C1 segment of cervical spinal cord (tissue), 14 donors: Measurements from ENCODE around the gene HOPX.
"Not testable (repeated sequence)": the region's sequence is repeated elsewhere in the genome, so short reads cannot be mapped to it uniquely, and the experiment has no call there.

Experiments used
- DNase-seq, 14 donors: peaks; one replicate each; lab custom pipeline; 2025; lab: John Stamatoyannopoulos, UW

HOPX gene

GRCh38 chr4:56655209-56655626 is 25.9 kb downstream of the HOPX start:
- DNase-seq = peak in 4 of 14 donors; percentile 29 to 69 (median 42)

- no peak for DNase-seq
Observed at GRCh38 chr4:56654238-56654632, 26.9 kb downstream of the HOPX start.

- no peak for DNase-seq
Observed at GRCh38 chr4:56653461-56654237, 27.4 kb downstream of the HOPX start.

- DNase-seq = peak in 1 of 14 donors; percentile 19
Observed at GRCh38 chr4:56652196-56652595, 28.9 kb downstream of the HOPX start.

- no peak for DNase-seq
Observed at GRCh38 chr4:56651056-56651350, 30.1 kb downstream of the HOPX start.

GRCh38 chr4:56650262-56651055 is 30.6 kb downstream of the HOPX start:
- DNase-seq = no peak

GRCh38 chr4:56649445-56650261 is 31.4 kb downstream of the HOPX start:
- no peak for DNase-seq

GRCh38 chr4:56648824-56649151 is 32.3 kb downstream of the HOPX start:
- no peak for DNase-seq

GRCh38 chr4:56648021-56648823 is 32.9 kb downstream of the HOPX start:
- DNase-seq = no peak

- no peak for DNase-seq
Observed at GRCh38 chr4:56646341-56646740, 34.8 kb downstream of the HOPX start.

GRCh38 chr4:56643596-56643995 is 37.5 kb downstream of the HOPX start:
- DNase-seq = no peak

GRCh38 chr4:56641494-56642051 is 39.5 kb downstream of the HOPX start:
- DNase-seq = no peak

GRCh38 chr4:56640621-56641493 is 40.2 kb downstream of the HOPX start:
- DNase-seq = no peak

GRCh38 chr4:56637791-56638190 is 43.3 kb downstream of the HOPX start:
- DNase-seq = no peak

- no peak for DNase-seq
Observed at GRCh38 chr4:56637154-56637553, 43.9 kb downstream of the HOPX start.

- not testable (repeated sequence) for DNase-seq
Observed at GRCh38 chr4:56634954-56635353, 46.1 kb downstream of the HOPX start.

GRCh38 chr4:56633486-56633885 is 47.6 kb downstream of the HOPX start:
- no peak for DNase-seq

- DNase-seq = no peak
Observed at GRCh38 chr4:56630876-56631666, 50.0 kb downstream of the HOPX start.

- DNase-seq = no peak
Observed at GRCh38 chr4:56628592-56628991, 52.5 kb downstream of the HOPX start.
